ENCODE data around the gene SLC9A3.

GRCh38 chr5:533955-534742 is 9.9 kb upstream of the SLC9A3 start:
- TF ChIP-seq CTCF (IDR thresholded peaks at IDR 0.05; ENCODE audit: low read length) (no peak), EZH2 (IDR thresholded peaks at IDR 0.05; ENCODE audit: borderline replicate concordance, low read length) (no peak)
